ENCODE measurements around the gene CAMK1D. TPM values are rescaled to one million over a fixed set of nuclear protein-coding genes. Genes with fewer than 3 reads are reported as not detected.

The CAMK1D gene
- total and polyA plus RNA-seq, 4 donors = 1.9 to 19.0 (median 7.6) TPM

- peaks cover 0 to 3% of the 10 kb centered on the region in 2 donors for H3K4me1 ChIP-seq (ENCODE audit: control insufficient read depth in 1 of 2, insufficient read depth in 2 of 2, low read length in 2 of 2)
- WGBS, 2 donors = 87 to 97% methylated on average over 10 of the region's 10 CpGs
- no peak for DNase-seq
- no peaks in the 10 kb centered on the region for H3K9me3 ChIP-seq (ENCODE audit: control insufficient read depth, low read length)
- no peaks in the 10 kb centered on the region for H3K36me3 ChIP-seq (ENCODE audit: control insufficient read depth in 1 of 2, insufficient read depth in 2 of 2, low read length in 1 of 2)
- no peak overlapping the region for H3K27ac ChIP-seq (ENCODE audit: low read depth in 1 of 2, low read length in 2 of 2)
- H3K4me3 ChIP-seq (ENCODE audit: low read length in 2 of 2) = no peak overlapping the region
- no peaks in the 10 kb centered on the region for H3K27me3 ChIP-seq (ENCODE audit: control insufficient read depth in 1 of 2, insufficient read depth in 2 of 2, low read length in 1 of 2)
- intact Hi-C loops (cut with DNase I) = loop anchor here in 1 of 2 donors (5.0 kb wide), 1 partner anchor 361 kb away; no protein-coding TSS in a partner anchor
- ATAC-seq (ENCODE audit: low FRiP score) = no peak
These were observed 2.6 kb upstream of the CAMK1D start for GRCh38 chr10:12346707-12347106.

GRCh38 chr10:12348294-12348869 is 965 bp upstream of the CAMK1D start:
- Histone ChIP-seq H3K27ac (ENCODE audit: low read depth in 1 of 2, low read length in 2 of 2) (peak overlapping the region; percentile 84 to 92), H3K4me1 (ENCODE audit: control insufficient read depth in 1 of 2, insufficient read depth in 2 of 2, low read length in 2 of 2) (peaks cover 0 to 3% of the 10 kb centered on the region in 2 donors), H3K27me3 (ENCODE audit: control insufficient read depth in 1 of 2, insufficient read depth in 2 of 2, low read length in 1 of 2) (no peaks in the 10 kb centered on the region), H3K36me3 (ENCODE audit: control insufficient read depth in 1 of 2, insufficient read depth in 2 of 2, low read length in 1 of 2) (no peaks in the 10 kb centered on the region), H3K4me3 (ENCODE audit: low read length in 2 of 2) (peak overlapping the region; percentile 86 to 96), H3K9me3 (ENCODE audit: control insufficient read depth, low read length) (no peaks in the 10 kb centered on the region)
- WGBS, 2 donors = 17% methylated on average over 23 to 24 of the region's 24 CpGs
- DNase-seq (no peak), ATAC-seq (ENCODE audit: low FRiP score) (no peak)
- intact Hi-C loops (cut with DNase I) = loop anchor here in 1 of 2 donors (5.0 kb wide), 1 partner anchor 359 kb away; no protein-coding TSS in a partner anchor

- peak overlapping the region in 1 of 2 donors; percentile 61 for H3K27ac ChIP-seq (ENCODE audit: low read depth in 1 of 2, low read length in 2 of 2)
- H3K4me3 ChIP-seq (ENCODE audit: low read length in 2 of 2) = peak overlapping the region; percentile 86 to 96
- intact Hi-C loops (cut with DNase I) = loop anchor here in 1 of 2 donors (5.0 kb wide), 1 partner anchor 358 kb away; no protein-coding TSS in a partner anchor
- WGBS, 2 donors = 1% methylated on average over 26 to 73 of the region's 73 CpGs
- peak; percentile 50 to 75 for DNase-seq
- peaks cover 0 to 3% of the 10 kb centered on the region in 2 donors for H3K4me1 ChIP-seq (ENCODE audit: control insufficient read depth in 1 of 2, insufficient read depth in 2 of 2, low read length in 2 of 2)
- H3K36me3 ChIP-seq (ENCODE audit: control insufficient read depth in 1 of 2, insufficient read depth in 2 of 2, low read length in 1 of 2) = no peaks in the 10 kb centered on the region
- no peaks in the 10 kb centered on the region for H3K27me3 ChIP-seq (ENCODE audit: control insufficient read depth in 1 of 2, insufficient read depth in 2 of 2, low read length in 1 of 2)
- no peaks in the 10 kb centered on the region for H3K9me3 ChIP-seq (ENCODE audit: control insufficient read depth, low read length)
- ATAC-seq (ENCODE audit: low FRiP score) = no peak
These were observed 351 bp downstream of the CAMK1D start for GRCh38 chr10:12349629-12350166.

GRCh38 chr10:12350167-12350872 is 973 bp downstream of the CAMK1D start:
- peak overlapping the region; percentile 86 to 96 for H3K4me3 ChIP-seq (ENCODE audit: low read length in 2 of 2)
- H3K36me3 ChIP-seq (ENCODE audit: control insufficient read depth in 1 of 2, insufficient read depth in 2 of 2, low read length in 1 of 2) = no peaks in the 10 kb centered on the region
- ATAC-seq (ENCODE audit: low FRiP score) = peak; percentile 58
- intact Hi-C loops (cut with DNase I) = no loop called here
- H3K9me3 ChIP-seq (ENCODE audit: control insufficient read depth, low read length) = no peaks in the 10 kb centered on the region
- no peaks in the 10 kb centered on the region for H3K27me3 ChIP-seq (ENCODE audit: control insufficient read depth in 1 of 2, insufficient read depth in 2 of 2, low read length in 1 of 2)
- peak; percentile 67 to 79 for DNase-seq
- peak overlapping the region in 1 of 2 donors; percentile 2 for H3K27ac ChIP-seq (ENCODE audit: low read depth in 1 of 2, low read length in 2 of 2)
- peaks cover 0 to 3% of the 10 kb centered on the region in 2 donors for H3K4me1 ChIP-seq (ENCODE audit: control insufficient read depth in 1 of 2, insufficient read depth in 2 of 2, low read length in 2 of 2)
- 1% methylated on average over 47 of the region's 47 CpGs for WGBS, 2 donors

DNA sequence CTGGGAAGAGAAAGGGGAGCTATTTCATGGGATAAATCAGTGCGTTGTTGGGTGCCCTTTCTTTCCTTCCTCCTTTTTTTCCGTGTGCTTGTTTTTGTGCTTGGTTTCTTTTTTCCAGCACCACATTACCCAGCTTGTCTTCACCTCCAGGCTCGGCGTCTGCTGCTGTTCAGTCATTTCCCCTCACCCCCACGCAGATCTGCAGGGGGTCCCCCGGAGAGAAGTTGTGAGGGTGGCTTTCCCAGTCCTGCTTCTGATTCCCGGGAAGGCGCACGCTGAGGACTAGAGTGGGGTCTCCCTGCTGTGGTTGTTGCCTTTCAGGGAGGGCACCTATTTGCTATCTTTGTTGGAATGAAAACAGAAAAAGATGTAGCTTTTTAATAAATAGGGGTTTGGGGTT is 1.6 kb downstream of the CAMK1D start:
- H3K4me1 ChIP-seq (ENCODE audit: control insufficient read depth in 1 of 2, insufficient read depth in 2 of 2, low read length in 2 of 2) = peaks cover 0 to 3% of the 10 kb centered on the region in 2 donors
- intact Hi-C loops (cut with DNase I) = no loop called here
- H3K4me3 ChIP-seq (ENCODE audit: low read length in 2 of 2) = peak overlapping the region; percentile 86 to 96
- H3K27me3 ChIP-seq (ENCODE audit: control insufficient read depth in 1 of 2, insufficient read depth in 2 of 2, low read length in 1 of 2) = no peaks in the 10 kb centered on the region
- H3K9me3 ChIP-seq (ENCODE audit: control insufficient read depth, low read length) = no peaks in the 10 kb centered on the region
- WGBS, 2 donors = 32 to 36% methylated on average over 9 of the region's 9 CpGs
- no peak overlapping the region for H3K27ac ChIP-seq (ENCODE audit: low read depth in 1 of 2, low read length in 2 of 2)
- DNase-seq = no peak
- no peaks in the 10 kb centered on the region for H3K36me3 ChIP-seq (ENCODE audit: control insufficient read depth in 1 of 2, insufficient read depth in 2 of 2, low read length in 1 of 2)
- no peak for ATAC-seq (ENCODE audit: low FRiP score)

- Histone ChIP-seq H3K4me1 (ENCODE audit: control insufficient read depth in 1 of 2, insufficient read depth in 2 of 2, low read length in 2 of 2) (peaks cover 0 to 3% of the 10 kb centered on the region in 2 donors), H3K27ac (ENCODE audit: low read depth in 1 of 2, low read length in 2 of 2) (no peak overlapping the region), H3K4me3 (ENCODE audit: low read length in 2 of 2) (no peak overlapping the region), H3K9me3 (ENCODE audit: control insufficient read depth, low read length) (no peaks in the 10 kb centered on the region), H3K27me3 (ENCODE audit: control insufficient read depth in 1 of 2, insufficient read depth in 2 of 2, low read length in 1 of 2) (no peaks in the 10 kb centered on the region), H3K36me3 (ENCODE audit: control insufficient read depth in 1 of 2, insufficient read depth in 2 of 2, low read length in 1 of 2) (no peaks in the 10 kb centered on the region)
- ATAC-seq (ENCODE audit: low FRiP score) = no peak
- no peak for DNase-seq
- intact Hi-C loops (cut with DNase I) = no loop called here
- 70 to 78% methylated on average over 8 of the region's 8 CpGs for WGBS, 2 donors
These were observed 2.1 kb downstream of the CAMK1D start for GRCh38 chr10:12351447-12351846.

GRCh38 chr10:12351889-12352288 is 2.5 kb downstream of the CAMK1D start:
- WGBS, 2 donors = 47 to 99% methylated on average over 2 of the region's 2 CpGs
- H3K4me1 ChIP-seq (ENCODE audit: control insufficient read depth in 1 of 2, insufficient read depth in 2 of 2, low read length in 2 of 2) = peaks cover 0 to 3% of the 10 kb centered on the region in 2 donors
- intact Hi-C loops (cut with DNase I) = no loop called here

DNA sequence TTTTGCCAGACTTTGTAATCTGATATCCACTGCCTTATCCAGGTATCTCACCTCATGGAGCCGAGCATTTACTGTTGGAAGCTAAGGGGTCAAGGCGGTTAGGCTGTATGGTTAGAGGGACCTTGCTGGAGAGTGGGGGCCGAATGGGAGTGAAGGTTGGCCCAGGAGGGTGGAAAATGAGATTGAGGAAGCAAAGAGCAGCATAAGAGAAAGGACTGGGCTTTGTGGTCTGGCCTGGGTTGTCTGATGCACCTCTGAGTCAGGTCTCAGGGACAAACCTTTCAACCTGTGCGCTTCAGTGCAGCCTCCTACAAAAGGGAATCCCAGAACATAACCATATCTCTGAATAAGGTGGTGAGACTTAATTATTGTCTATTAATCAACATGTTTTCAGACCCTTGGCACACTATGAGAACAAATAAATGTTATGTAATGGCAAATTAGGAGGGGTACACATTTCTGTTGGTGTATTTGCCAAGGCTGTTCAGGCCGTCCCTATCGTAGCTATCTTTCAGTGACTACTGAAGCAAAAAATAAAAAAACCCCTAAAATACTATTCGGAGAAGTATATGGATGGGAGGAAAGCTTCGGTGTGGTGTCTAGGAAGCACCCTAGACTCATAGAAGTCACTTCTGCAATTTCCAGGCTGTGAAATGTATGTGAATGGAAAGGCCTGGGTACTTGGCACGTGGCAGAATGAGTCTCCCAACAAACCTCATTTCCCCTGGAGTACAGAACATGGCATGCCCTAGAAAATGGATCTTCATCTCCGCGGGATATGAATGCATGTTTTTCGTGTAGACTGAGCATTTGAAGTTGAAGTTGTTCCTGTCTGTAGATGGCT is 4.3 kb downstream of the CAMK1D start:
- H3K4me1 ChIP-seq (ENCODE audit: control insufficient read depth in 1 of 2, insufficient read depth in 2 of 2, low read length in 2 of 2) = peaks cover 0 to 3% of the 10 kb centered on the region in 2 donors

More at GRCh38 chr10:12351889-12352288, 2.5 kb downstream of the CAMK1D start:
- H3K27ac ChIP-seq (ENCODE audit: low read depth in 1 of 2, low read length in 2 of 2) = no peak overlapping the region
- DNase-seq (no peak), ATAC-seq (ENCODE audit: low FRiP score) (no peak)
- H3K9me3 ChIP-seq (ENCODE audit: control insufficient read depth, low read length) = no peaks in the 10 kb centered on the region
- H3K27me3 ChIP-seq (ENCODE audit: control insufficient read depth in 1 of 2, insufficient read depth in 2 of 2, low read length in 1 of 2) = no peaks in the 10 kb centered on the region
- H3K4me3 ChIP-seq (ENCODE audit: low read length in 2 of 2) = no peak overlapping the region
- H3K36me3 ChIP-seq (ENCODE audit: control insufficient read depth in 1 of 2, insufficient read depth in 2 of 2, low read length in 1 of 2) = no peaks in the 10 kb centered on the region

More for the DNA sequence above, 4.3 kb downstream of the CAMK1D start:
- 94 to 95% methylated on average over 12 of the region's 12 CpGs for WGBS, 2 donors
- Histone ChIP-seq H3K9me3 (ENCODE audit: control insufficient read depth, low read length) (no peaks in the 10 kb centered on the region), H3K4me3 (ENCODE audit: low read length in 2 of 2) (no peak overlapping the region), H3K36me3 (ENCODE audit: control insufficient read depth in 1 of 2, insufficient read depth in 2 of 2, low read length in 1 of 2) (no peaks in the 10 kb centered on the region), H3K27ac (ENCODE audit: low read depth in 1 of 2, low read length in 2 of 2) (no peak overlapping the region), H3K27me3 (ENCODE audit: control insufficient read depth in 1 of 2, insufficient read depth in 2 of 2, low read length in 1 of 2) (no peaks in the 10 kb centered on the region)
- DNase-seq (no peak), ATAC-seq (ENCODE audit: low FRiP score) (no peak)
- intact Hi-C loops (cut with DNase I) = no loop called here

All from aorta (tissue), 5 donors.